Stimulated activated naive B cell treated with anti-CD40 and anti-IgM and Interleukin-4, amounts not matched to agents 10 μg/mL and 1 μg/mL and 100 μg/mL, for 72 hours (primary cell): ENCODE measurements around the gene TPM2.

Experiments
- ATAC-seq, 2 donors: fragments of 150-1000 bp; cut with Tn5 transposase; replicated peaks; 2 replicates each; pipeline ENCODE4 v1.10.0; 2021; ENCODE audit warnings: moderate library complexity in 1 of 2
- DNase-seq: peaks from one replicate; pipeline ENCODE4 v3.0.0; 2021
- H3K27ac Mint-ChIP-seq: one replicate; pipeline ENCODE4 v1.8.0; 2022; ENCODE audit warnings: mild to moderate bottlenecking, mixed read lengths
- H3K27me3 Mint-ChIP-seq, 2 donors: one replicate each; pipeline ENCODE4 v1.8.0; 2022; ENCODE audit warnings: mixed read lengths in 2 of 2
- H3K36me3 Mint-ChIP-seq, 2 donors: one replicate each; pipeline ENCODE4 v1.8.0; 2022; ENCODE audit warnings: mixed read lengths in 2 of 2, mild to moderate bottlenecking in 1 of 2
- H3K4me1 Mint-ChIP-seq, 2 donors: one replicate each; pipeline ENCODE4 v1.8.0; 2022; ENCODE audit warnings: mixed read lengths in 2 of 2, mild to moderate bottlenecking in 1 of 2
- H3K4me3 Mint-ChIP-seq, 2 donors: one replicate each; pipeline ENCODE4 v1.8.0; 2022; ENCODE audit warnings: mild to moderate bottlenecking in 2 of 2, mixed read lengths in 2 of 2, moderate library complexity in 1 of 2
- H3K9me3 Mint-ChIP-seq, 2 donors: one replicate each; pipeline ENCODE4 v1.8.0; 2022; ENCODE audit warnings: mixed read lengths in 2 of 2, mild to moderate bottlenecking in 1 of 2

TPM2 gene

DNA sequence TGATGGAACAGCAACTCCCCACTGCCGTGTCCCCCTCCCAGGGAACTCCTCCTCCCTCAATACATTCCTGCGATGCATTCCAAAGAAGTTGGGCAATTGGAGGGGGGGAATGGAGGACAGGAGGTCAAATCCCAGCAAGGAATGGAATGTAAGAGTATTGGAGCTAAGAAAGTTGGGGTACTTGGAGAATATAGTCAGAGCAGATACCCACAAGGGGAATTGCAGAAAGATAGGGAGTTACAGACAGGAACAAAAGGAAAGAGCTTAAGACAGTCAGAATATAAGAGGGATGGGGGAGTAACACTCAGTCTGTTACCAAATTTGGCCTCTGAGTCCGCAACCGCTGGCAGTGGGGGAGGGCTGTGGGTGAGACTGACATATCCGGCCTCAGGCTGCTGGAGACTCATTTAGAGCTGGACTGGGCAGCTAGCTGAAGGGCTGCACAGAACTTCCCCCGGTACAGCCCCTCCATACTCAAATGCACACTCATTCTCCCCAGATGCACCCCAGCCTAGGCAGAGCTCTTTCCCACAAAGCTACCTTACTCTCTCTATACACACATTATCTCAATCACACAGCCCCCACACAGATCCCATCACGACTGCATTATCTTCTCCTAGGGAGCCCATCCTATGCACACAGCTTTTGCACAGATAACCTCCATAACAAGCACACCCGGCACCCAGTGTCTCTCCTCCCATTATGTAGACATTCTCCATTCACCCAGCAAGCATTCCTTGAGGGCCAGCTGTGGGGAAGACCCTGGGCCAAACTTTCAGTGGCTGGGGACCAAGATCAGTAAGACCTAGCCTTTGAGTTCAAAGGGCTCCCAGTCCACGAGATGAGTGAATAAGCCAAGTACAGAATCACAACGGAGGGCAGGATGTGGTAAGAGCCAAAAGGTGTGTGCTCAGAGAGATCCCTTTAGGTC is 38.6 kb upstream of the TPM2 start:
- Mint-ChIP-seq H3K27ac (no peak overlapping the region), H3K4me3 (no peak overlapping the region), H3K36me3 (peaks cover 31 to 41% of the 10 kb centered on the region in 2 donors), H3K4me1 (peaks cover 7 to 23% of the 10 kb centered on the region in 2 donors), H3K9me3 (no peaks in the 10 kb centered on the region), H3K27me3 (no peaks in the 10 kb centered on the region)
- ATAC-seq (no peak), DNase-seq (peak; percentile 28)

DNA sequence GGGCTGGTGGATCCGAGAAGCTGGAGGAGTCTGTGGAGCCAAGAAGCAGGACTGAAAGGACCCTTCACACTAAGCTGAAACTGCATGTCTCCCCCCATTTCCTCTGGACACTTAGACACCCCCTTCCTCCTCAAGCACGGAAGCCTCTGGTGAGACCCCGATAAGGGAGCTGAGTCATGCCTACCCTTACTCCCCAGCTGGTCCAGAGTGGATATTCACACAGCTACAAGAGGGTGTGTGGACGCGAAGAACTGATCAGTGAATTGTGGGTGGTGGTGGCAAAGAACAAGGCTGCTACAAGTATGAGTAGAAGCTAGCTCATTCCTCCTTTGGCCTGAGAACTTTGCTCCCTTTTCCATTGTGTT is 37.9 kb upstream of the TPM2 start:
- Mint-ChIP-seq H3K9me3 (no peaks in the 10 kb centered on the region), H3K27me3 (no peaks in the 10 kb centered on the region), H3K4me1 (peaks cover under 1 to 18% of the 10 kb centered on the region in 2 donors), H3K36me3 (peaks cover 31 to 41% of the 10 kb centered on the region in 2 donors), H3K4me3 (no peak overlapping the region), H3K27ac (no peak overlapping the region)
- no peak for DNase-seq
- no peak for ATAC-seq

DNA sequence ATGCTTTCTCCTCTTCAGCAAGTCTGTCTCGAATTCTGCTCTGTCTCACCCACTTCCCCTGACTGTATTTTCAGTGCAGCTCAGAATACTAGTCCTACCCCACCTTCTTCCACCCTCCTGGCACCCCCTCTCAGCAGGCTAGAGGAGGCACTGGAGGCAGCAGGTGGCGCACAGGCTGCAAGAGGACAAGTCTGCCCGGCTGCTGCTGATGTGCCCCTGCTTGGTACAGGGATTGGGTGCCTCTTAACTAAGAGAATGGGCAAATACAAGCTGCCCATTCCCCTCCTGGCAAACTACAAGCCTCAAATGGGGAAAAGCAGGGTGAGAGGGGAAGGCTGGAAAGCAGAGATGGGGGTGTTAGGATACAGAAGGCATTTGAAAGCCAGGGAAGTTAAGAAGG is 37.2 kb upstream of the TPM2 start:
- H3K27ac Mint-ChIP-seq: no peak overlapping the region
- H3K9me3 Mint-ChIP-seq: no peaks in the 10 kb centered on the region
- DNase-seq (peak; percentile 44), ATAC-seq (peak; percentile 73 to 74)
- H3K4me3 Mint-ChIP-seq: peak overlapping the region in 1 of 2 donors; percentile 66
- peaks cover 0 to 18% of the 10 kb centered on the region in 2 donors for H3K4me1 Mint-ChIP-seq
- peaks cover 31 to 48% of the 10 kb centered on the region in 2 donors for H3K36me3 Mint-ChIP-seq
- no peaks in the 10 kb centered on the region for H3K27me3 Mint-ChIP-seq

DNA sequence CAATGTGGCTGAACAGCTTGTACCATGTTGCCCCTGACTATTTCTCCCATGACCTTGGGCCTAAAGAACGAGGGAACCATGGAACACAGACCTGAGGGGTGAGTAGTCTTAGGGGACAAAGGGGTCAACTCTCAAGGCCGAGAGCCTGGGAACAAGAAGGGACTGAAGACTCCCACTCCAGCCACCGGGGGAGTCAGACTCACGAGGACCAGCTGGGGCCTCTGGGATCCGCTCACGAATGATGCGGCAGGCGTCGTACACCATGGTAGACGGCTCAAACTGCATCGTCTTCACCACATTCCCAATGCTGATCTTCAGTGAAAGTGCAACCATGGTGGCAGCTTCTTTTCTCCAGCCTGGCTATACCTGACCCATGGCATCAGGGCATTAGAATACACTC is 35.6 kb upstream of the TPM2 start:
- H3K4me3 Mint-ChIP-seq: no peak overlapping the region
- peaks cover under 1 to 17% of the 10 kb centered on the region in 2 donors for H3K4me1 Mint-ChIP-seq
- no peaks in the 10 kb centered on the region for H3K27me3 Mint-ChIP-seq
- no peak overlapping the region for H3K27ac Mint-ChIP-seq
- no peaks in the 10 kb centered on the region for H3K9me3 Mint-ChIP-seq
- ATAC-seq (no peak), DNase-seq (no peak)
- H3K36me3 Mint-ChIP-seq: peaks cover 39 to 54% of the 10 kb centered on the region in 2 donors

DNA sequence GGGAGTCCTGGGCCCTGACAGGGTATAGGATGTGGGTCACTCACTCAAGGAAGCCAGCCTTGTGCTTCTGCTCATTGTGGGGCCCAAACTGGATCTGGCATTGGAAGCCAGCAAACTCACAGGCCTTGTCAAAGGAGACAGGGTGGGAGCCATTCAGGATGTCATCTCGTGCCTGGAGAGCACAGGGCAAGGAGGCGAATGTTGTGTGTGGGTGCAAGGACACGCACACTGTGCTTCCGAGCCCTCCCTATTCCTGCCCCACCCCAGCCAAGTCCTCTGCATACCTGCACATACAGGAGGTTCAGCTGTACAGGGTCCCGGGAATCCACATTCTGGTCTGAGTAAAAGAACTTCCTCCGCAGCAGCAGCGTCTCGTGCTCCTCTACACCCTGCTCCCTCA is 34.2 kb upstream of the TPM2 start:
- Mint-ChIP-seq H3K36me3 (peaks cover 45 to 69% of the 10 kb centered on the region in 2 donors), H3K9me3 (no peaks in the 10 kb centered on the region), H3K27me3 (no peaks in the 10 kb centered on the region), H3K27ac (no peak overlapping the region), H3K4me1 (peaks cover 15 to 31% of the 10 kb centered on the region in 2 donors), H3K4me3 (no peak overlapping the region)
- no peak for DNase-seq
- ATAC-seq: no peak

DNA sequence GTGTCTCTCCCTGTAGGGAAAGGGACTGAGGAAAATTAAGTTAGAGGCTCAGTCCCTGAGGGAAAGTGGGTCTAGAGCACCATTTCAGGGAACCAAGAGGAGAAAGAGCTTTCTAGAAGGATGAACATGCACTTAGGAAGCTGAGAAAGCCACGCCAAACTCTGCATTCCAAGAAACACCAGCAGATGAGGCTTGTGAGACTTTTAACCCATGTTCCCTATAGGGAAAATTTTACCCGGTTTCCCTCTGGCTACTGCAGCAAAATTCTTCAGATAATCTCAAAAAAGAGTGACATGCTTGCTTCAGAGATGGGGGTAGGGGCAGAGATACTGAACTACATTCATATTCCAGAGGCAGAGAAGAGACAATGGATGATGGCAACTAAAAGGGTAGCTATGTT is 33.7 kb upstream of the TPM2 start:
- H3K27ac Mint-ChIP-seq: no peak overlapping the region

DNA sequence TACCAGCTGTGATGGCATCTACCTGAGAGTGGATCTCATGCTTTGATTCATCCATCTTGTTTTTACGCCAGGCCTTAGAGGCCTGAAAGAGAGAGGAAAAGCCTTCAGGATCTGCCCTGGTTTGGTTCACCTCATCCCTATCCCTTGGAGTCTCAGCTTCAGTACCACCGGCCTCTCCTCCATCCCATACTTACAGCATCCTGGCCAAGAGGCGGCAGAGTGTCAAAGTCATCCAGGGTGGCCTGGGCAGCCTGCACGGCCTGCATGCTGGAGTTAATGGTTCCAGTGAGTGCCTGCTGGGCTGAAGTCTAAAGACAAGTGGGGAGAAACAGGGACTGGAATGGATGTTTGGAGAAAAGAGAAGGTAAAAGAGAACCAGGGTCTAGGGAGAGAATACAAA is 29.8 kb upstream of the TPM2 start:
- no peaks in the 10 kb centered on the region for H3K27me3 Mint-ChIP-seq
- peaks cover 67 to 87% of the 10 kb centered on the region in 2 donors for H3K36me3 Mint-ChIP-seq
- no peak overlapping the region for H3K4me3 Mint-ChIP-seq
- no peaks in the 10 kb centered on the region for H3K9me3 Mint-ChIP-seq
- DNase-seq (no peak), ATAC-seq (no peak)
- H3K4me1 Mint-ChIP-seq: peaks cover 26 to 40% of the 10 kb centered on the region in 2 donors
- peak overlapping the region; percentile 93 for H3K27ac Mint-ChIP-seq

More for the DNA sequence above, 33.7 kb upstream of the TPM2 start:
- Mint-ChIP-seq H3K4me3 (no peak overlapping the region), H3K27me3 (no peaks in the 10 kb centered on the region), H3K4me1 (peaks cover 20 to 32% of the 10 kb centered on the region in 2 donors), H3K36me3 (peaks cover 49 to 72% of the 10 kb centered on the region in 2 donors), H3K9me3 (no peaks in the 10 kb centered on the region)
- no peak for DNase-seq
- ATAC-seq: no peak

DNA sequence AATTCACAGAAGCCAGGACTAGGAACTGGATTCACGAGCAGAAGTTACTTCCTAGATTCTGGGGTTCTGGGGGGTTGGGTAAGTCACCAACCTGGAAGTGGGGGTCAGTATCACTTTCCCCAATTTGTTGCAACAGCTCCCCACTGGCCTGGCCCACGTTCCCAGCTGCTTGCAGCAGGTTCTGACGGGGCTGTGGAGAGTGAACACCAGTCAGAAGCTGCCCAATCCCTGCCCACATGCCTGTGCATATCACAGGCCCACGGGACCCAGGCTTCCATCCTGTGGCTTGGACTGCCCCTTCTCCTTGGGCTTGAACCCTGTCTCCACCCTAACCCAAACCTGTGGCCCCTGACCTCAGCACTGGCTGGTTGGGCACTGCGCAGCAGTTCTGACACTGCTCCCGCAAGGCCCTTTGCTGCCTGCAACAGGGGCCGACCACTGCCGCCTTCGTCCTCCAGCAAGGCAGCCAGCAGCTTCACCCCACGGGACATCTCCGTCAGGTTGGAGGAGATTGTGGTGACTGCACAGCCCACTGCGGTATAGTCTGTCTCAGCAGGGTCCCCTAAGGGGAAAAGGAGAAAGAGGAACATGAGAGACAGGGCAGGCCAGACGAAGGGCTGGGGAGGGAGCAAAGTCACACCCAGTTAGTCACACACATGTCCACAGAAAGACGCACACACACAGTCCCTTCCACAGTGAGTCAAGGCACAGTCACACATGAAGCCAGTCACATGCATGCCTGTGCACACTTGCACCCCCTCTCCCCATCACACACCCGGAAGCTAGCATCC is 29.2 kb upstream of the TPM2 start:
- Mint-ChIP-seq H3K4me1 (peaks cover 24 to 40% of the 10 kb centered on the region in 2 donors), H3K27me3 (no peaks in the 10 kb centered on the region), H3K27ac (peak overlapping the region; percentile 93), H3K36me3 (peaks cover 70 to 90% of the 10 kb centered on the region in 2 donors), H3K9me3 (no peaks in the 10 kb centered on the region), H3K4me3 (peak overlapping the region in 1 of 2 donors; percentile 68)
- ATAC-seq (peak; percentile 99), DNase-seq (peak; percentile 79)

DNA sequence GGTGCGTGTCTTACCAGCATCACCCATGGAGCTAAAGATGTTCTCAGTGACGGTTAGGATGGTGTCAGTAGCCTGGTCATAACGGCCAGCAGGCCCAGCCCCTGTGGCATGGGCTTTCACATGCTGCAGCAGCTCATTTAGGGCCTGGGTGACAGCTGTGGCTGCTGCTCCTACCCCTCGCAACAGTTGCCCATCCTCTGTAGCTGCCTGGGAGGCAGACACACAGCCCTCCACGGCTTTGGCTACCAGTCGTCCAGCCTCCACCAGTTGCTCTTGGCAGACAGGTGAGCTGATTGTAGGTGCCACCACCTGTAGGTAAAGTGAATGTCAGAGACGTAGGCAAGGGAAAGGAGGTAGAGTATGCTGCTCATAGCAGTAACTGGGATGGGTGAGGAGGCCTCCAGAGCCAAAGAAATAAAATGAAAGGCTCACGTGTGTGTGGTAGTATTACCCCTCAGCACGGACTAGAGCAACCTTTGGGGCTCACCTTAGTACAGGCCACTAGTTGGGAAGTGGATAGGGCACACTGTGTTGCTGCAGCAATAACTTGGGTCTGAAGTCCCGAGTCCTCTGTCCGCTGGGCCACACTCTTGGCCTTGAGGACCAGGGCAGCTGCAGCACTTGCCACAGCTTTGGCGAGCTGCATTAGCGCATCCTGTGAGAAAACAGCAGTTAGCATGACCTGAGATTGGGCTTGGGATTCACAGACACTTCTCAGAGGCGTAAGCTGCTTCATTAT is 27.6 kb upstream of the TPM2 start:
- Mint-ChIP-seq H3K27ac (peak overlapping the region; percentile 43), H3K27me3 (no peaks in the 10 kb centered on the region), H3K4me3 (no peak overlapping the region), H3K36me3 (peaks cover 72 to 89% of the 10 kb centered on the region in 2 donors), H3K9me3 (no peaks in the 10 kb centered on the region), H3K4me1 (peaks cover 31 to 47% of the 10 kb centered on the region in 2 donors)
- no peak for DNase-seq
- ATAC-seq: no peak

DNA sequence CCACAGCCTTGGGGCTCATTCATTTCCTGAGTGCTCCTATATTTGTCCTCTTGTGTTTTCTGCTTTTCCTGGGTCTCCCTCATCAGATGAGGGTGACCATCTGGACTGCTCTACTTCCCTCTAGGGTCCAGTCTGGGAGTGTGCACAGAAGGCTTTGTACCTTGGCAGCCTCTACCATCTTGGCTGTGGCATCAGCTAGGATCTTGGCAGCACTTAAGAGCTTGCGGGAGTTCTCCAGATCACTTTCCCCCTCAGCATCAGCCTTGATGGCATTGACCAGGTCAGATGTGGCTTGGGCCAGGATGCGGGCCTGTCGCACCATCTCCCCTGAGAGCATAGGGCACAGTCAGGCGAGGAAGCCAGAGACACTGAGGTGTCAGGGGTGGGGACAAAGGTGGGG is 26.5 kb upstream of the TPM2 start:
- DNase-seq (no peak), ATAC-seq (no peak)
- Mint-ChIP-seq H3K4me1 (peaks cover 26 to 57% of the 10 kb centered on the region in 2 donors), H3K9me3 (no peaks in the 10 kb centered on the region), H3K36me3 (peaks cover 72 to 88% of the 10 kb centered on the region in 2 donors), H3K4me3 (no peak overlapping the region), H3K27me3 (no peaks in the 10 kb centered on the region), H3K27ac (no peak overlapping the region)

DNA sequence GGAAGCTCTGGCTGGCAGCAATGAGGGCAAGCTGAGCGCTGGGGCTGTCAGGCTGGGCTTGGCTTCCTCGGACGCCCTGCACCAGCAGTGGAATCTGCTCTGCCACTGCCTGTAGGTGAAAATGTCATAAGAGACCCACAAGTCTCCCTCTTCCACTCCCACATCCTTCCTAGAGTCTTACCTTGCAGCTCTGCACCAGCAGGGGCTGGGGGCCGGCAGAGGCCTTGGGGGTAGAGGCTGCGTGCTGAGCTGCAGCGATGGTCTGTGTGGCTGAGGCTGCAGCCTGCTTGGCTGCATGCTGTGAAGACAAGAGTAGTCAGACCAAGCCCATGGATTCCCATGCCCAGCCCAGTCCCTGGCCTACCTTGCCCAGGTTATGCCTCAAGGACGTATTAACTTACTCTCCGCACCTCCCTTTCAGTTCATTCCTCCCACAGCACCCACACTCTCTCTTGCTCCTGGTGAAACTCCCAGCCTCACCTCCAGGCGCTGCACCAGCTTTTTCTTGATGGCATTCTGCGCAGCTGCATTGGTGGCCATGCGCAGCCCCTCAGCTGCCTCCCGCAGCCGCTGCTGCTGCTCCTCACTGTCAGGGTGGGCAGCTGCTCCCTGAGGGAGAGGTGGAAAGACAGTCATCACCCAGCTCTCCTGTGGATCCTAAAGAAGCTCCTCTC is 25.0 kb upstream of the TPM2 start:
- H3K27me3 Mint-ChIP-seq: no peaks in the 10 kb centered on the region
- H3K9me3 Mint-ChIP-seq: no peaks in the 10 kb centered on the region
- ATAC-seq: no peak
- peaks cover 76 to 86% of the 10 kb centered on the region in 2 donors for H3K36me3 Mint-ChIP-seq
- no peak overlapping the region for H3K4me3 Mint-ChIP-seq
- DNase-seq: no peak
- H3K27ac Mint-ChIP-seq: peak overlapping the region; percentile 27
- peaks cover 20 to 50% of the 10 kb centered on the region in 2 donors for H3K4me1 Mint-ChIP-seq

DNA sequence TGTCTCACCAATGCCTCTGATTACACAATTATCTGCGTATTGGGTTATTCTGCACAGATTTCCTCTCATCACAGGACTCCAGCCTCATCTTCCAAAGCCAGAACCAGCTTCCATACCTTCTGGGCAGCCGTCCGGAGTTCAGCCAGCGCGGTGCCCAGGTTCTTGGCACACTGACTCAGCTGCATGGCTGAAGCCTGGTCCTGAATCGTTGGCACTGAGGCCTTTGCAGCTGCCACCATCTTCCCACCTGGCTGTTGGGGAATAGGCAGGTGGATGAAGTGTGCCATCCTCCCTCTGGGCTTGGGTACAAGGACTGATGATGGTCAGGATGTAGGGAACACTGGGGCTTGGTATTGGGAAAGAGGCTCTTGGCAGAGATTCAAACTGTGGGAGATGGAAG is 24.4 kb upstream of the TPM2 start:
- Mint-ChIP-seq H3K27ac (peak overlapping the region; percentile 27), H3K36me3 (peaks cover 76 to 84% of the 10 kb centered on the region in 2 donors), H3K27me3 (no peaks in the 10 kb centered on the region), H3K9me3 (no peaks in the 10 kb centered on the region), H3K4me3 (no peak overlapping the region), H3K4me1 (peaks cover 14 to 44% of the 10 kb centered on the region in 2 donors)
- ATAC-seq (no peak), DNase-seq (no peak)

DNA sequence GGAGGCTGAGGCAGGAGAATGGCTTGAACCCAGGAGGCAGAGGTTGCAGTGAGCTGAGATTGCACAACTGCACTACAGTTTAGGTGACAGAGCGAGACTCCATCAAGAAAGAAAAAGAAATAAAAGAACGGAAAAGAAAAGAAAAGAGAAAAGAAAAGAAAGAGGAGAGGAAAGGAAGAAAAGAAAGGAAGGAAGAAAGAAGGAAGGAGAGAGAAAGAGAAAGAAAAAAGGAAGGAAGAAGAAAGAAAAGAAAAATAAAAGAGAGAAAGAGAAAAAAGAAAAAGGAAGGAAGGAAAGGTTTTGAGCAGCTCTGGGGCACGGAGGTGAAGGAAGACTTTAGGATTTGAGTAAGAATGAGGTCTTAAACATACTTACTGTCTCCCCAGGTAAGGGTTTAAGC is 23.9 kb upstream of the TPM2 start:
- ATAC-seq (no peak), DNase-seq (no peak)
- peak overlapping the region; percentile 86 for H3K27ac Mint-ChIP-seq
- no peak overlapping the region for H3K4me3 Mint-ChIP-seq
- peaks cover 11 to 38% of the 10 kb centered on the region in 2 donors for H3K4me1 Mint-ChIP-seq
- H3K27me3 Mint-ChIP-seq: no peaks in the 10 kb centered on the region
- peaks cover 77 to 85% of the 10 kb centered on the region in 2 donors for H3K36me3 Mint-ChIP-seq
- H3K9me3 Mint-ChIP-seq: no peaks in the 10 kb centered on the region
